ENCODE measurements around the gene CRYGA.
"Not testable (repeated sequence)": the region's sequence is repeated elsewhere in the genome, so short reads cannot be mapped to it uniquely, and the experiment has no call there.

Gene CRYGA

DNA sequence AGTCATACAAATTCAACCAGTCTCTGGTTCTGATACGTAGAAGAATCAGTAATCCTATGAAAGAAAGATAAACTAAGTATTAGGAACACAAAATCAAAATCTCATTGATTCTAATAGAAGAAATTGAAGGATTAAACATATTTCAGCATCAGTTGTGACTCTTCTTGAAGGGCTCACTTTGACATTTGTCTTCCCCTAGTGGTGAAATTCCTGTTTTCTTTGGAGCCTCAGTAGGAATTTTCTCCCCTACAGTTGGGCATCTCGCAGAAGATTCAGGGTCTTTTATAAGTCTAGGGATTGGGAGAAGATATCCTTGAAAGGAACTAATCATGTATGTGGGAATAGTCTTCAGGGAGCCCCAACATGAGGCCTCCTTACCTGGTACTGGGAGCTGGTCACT lies 14.6 kb downstream of the CRYGA start:
- in situ Hi-C loops (cut with HindIII; ENCODE audit: low pct_unique_long_range_greater_than_20kb, low sequenced_read_pairs): no loop called here
- TF ChIP-seq JUND (IDR thresholded peaks at IDR 0.05; ENCODE audit: low read depth): no peak
- no peak for DNase-seq (ENCODE audit: low read depth in 1 of 2, low spot score in 1 of 2)

DNA sequence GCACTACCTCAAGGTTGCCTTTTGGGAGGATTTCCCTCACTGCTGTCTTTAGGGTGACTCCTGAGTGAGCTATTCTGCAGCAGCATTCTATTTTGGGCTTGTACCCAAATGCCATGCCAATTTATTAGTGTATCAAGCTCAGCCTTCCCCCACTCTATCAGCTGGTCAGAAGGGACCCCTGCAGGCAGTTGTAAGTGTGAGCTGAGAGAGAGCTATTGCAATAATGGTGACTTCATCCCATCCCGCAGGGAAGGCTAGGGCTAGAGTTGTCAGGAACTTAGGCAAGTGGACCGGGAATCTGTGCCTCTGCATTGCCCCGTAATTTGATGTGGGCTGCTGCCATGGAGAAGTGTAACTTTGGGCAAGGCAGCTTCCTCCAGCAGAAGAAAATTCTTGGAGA lies 15.6 kb downstream of the CRYGA start:
- TF ChIP-seq JUND (IDR thresholded peaks at IDR 0.05; ENCODE audit: low read depth): no peak
- DNase-seq (ENCODE audit: low read depth in 1 of 2, low spot score in 1 of 2): no peak
- in situ Hi-C loops (cut with HindIII; ENCODE audit: low pct_unique_long_range_greater_than_20kb, low sequenced_read_pairs): no loop called here

DNA sequence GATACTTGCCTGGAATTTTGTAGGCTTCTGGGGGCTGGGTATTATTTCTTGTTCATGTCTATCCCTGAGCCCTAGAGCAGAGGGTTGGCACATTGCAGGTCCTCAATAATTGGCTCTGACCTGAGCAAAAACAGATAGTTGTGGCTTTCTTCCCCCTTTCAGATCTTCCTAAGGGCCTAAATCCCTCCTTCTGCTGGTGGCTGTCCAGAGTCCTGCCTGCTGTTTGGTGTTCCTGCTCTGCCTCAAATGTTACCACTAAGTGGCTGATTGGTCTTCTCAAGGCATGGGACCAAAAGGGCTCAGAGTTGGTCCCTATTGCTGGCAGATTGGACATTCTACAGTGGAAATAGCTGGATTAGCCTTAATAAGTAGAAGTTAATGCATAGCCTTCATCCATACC lies 16.4 kb downstream of the CRYGA start:
- TF ChIP-seq JUND (IDR thresholded peaks at IDR 0.05; ENCODE audit: low read depth): no peak
- DNase-seq (ENCODE audit: low read depth in 1 of 2, low spot score in 1 of 2): no peak
- in situ Hi-C loops (cut with HindIII; ENCODE audit: low pct_unique_long_range_greater_than_20kb, low sequenced_read_pairs): no loop called here

DNA sequence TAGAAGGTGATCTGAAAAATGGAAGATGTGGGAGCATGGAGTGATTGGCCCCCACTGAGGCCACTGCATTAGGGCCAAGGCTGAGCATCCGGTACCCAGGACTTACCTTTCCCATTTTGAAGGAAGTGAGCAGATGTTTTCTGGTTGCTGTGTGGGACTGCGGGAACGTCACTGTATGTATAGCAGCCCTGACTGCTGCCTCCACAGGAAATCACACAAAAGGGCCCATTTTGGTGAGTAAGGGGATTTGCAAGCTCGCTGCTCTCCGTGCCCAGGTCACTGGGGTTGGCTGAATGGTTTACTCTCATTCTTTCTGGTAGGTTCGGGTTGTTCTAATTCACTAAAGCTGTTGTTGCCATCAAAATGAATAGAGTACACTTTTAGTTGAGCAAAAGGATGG lies 17.4 kb downstream of the CRYGA start, which contains the start of gene CRYGB:
TSS of gene CRYGB (minus strand) at position 153 of the 400 bp plus-strand sequence. CDS start at position 115, 38 bp downstream.
- no peak for TF ChIP-seq JUND (IDR thresholded peaks at IDR 0.05; ENCODE audit: low read depth)
- DNase-seq (ENCODE audit: low read depth in 1 of 2, low spot score in 1 of 2): no peak
- in situ Hi-C loops (cut with HindIII; ENCODE audit: low pct_unique_long_range_greater_than_20kb, low sequenced_read_pairs): no loop called here

DNA sequence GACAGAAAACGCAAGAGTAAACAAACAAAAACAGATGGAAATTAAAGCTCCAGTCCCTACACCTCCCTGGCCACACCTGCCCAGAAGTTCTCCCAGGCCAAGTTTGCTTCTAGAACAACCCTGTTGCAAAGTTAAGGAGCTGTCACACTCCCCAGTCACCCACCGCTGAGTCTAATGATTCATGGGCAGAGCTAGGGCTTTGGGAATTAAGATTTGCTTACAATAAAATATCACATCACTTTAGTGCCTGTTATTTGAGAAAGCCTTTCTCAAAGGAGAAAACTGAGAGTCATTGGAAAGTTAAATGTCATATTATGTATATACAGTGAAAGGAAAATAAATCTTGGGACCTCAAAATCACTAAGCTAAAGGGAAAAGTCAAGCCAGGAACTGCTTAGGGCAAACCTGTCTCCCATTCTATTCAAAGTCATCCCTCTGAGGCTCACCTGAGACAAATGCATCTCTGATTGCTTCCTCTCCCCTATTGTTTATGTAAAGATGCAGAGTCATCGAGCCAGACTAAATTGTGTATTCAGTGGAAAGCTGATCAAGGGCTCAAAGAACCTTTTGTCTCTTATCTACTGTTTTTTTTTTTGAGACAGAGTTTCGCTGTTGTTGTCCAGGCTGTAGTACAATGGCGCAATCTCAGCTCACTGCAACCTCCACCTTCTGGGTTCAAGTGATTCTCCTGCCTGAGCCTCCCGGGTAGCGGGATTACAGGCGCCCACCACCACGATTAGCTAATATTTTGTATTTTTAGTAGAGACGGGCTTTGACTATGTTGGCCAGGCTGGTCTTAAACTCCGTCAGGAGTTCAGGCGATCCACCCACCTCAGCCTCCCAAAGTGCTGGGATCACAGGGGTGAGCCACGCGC lies 20.2 kb downstream of the CRYGA start:
- TF ChIP-seq JUND (IDR thresholded peaks at IDR 0.05; ENCODE audit: low read depth): no peak
- DNase-seq (ENCODE audit: low read depth in 1 of 2, low spot score in 1 of 2): no peak
- in situ Hi-C loops (cut with HindIII; ENCODE audit: low pct_unique_long_range_greater_than_20kb, low sequenced_read_pairs): no loop called here

DNA sequence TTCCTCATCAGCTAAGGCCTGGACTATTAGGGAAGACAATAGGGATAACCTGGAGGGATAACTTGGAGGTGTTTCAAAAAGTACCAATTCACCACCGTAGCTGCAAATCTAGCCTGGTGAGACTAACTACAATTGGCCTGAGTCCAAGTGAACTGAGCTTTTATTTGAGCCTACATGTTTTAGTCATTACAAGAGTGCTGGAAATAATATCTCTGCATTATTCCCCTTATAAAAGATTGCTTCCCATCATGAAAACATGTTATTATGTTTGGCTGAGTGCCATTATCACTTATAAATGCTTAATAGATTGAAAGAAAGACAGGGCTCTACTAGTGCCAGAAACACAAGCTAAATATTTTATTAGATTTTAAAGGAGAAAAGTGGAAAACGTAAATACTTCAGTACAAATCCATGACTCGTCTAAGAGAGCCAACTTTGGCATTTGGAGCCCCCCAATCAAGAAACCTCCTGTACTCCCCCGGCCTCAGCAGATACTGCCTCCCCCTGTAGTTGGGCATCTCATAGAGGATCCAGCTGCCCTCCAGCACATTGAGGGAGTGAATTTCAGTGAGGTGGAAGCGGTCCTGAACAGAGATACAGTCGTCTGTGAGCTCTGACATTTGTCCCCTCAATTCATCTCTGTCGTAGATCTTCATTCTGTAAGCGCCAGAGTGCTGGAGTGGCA lies 21.0 kb downstream of the CRYGA start:
- DNase-seq (ENCODE audit: low read depth in 1 of 2, low spot score in 1 of 2): peak in 1 of 2 experiments; percentile 15
- in situ Hi-C loops (cut with HindIII; ENCODE audit: low pct_unique_long_range_greater_than_20kb, low sequenced_read_pairs): no loop called here
- no peak for TF ChIP-seq JUND (IDR thresholded peaks at IDR 0.05; ENCODE audit: low read depth)

DNA sequence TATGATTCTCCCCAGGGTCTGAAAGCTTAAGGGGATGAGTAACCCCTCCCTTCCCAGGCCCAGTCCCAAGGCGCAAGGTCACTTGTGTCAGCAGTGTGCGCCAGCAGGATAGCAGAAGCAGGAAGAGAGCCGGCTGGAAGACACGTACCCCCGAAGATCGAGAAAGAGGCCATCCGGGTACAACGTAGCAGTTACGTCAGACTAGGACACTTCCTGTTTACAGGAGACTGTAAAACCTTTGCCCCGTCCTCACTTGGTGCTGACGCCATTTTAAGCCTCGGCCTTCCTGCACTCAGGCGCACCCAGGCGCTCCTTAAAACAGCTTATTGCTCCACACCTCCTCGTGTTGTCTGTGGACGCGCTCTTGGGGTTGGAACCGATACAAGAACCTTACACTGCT lies 23.9 kb downstream of the CRYGA start:
- no peak for DNase-seq (ENCODE audit: low read depth in 1 of 2, low spot score in 1 of 2)
- no peak for TF ChIP-seq JUND (IDR thresholded peaks at IDR 0.05; ENCODE audit: low read depth)
- in situ Hi-C loops (cut with HindIII; ENCODE audit: low pct_unique_long_range_greater_than_20kb, low sequenced_read_pairs): no loop called here

DNA sequence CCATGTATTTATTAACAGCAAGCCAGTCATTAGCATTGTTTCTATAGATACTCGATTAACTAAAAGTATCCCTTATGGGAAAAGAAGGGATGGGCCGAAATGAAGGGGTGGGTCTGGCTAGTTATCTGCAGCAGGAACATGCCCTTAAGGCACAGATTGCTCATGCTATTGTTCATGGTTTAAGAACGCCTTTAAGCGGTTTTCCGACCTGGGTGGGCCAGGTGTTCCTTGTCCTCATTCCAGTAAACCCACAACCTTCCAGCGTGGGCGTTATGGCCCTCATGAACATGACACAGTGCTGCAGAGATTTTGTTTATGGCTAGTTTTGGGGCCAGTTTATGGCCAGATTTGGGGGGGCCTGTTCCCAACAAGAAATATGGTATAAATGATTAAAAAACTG lies 25.1 kb downstream of the CRYGA start:
- DNase-seq (ENCODE audit: low read depth in 1 of 2, low spot score in 1 of 2); in situ Hi-C loops (cut with HindIII; ENCODE audit: low pct_unique_long_range_greater_than_20kb, low sequenced_read_pairs): not testable (repeated sequence)

DNA sequence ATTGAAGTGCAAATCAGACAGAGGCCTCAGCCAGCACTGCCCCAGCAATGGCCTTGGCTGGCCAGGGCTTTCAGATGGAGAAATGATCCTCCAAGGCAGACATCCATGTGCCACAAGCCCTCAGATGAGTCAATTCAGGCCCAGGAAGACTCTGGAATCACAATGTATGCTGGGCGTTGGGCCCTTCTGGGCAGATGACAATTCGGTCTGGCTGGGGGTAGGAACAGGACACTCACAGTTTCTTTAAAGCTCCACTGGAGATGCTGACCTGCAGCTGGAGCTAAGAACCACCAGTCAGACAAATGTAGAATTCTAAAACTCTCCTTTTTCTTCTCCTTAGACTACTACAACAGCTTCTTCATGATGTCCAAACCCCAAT lies 26.7 kb downstream of the CRYGA start:
- in situ Hi-C loops (cut with HindIII; ENCODE audit: low pct_unique_long_range_greater_than_20kb, low sequenced_read_pairs): no loop called here
- no peak for TF ChIP-seq JUND (IDR thresholded peaks at IDR 0.05; ENCODE audit: low read depth)
- DNase-seq (ENCODE audit: low read depth in 1 of 2, low spot score in 1 of 2): no peak

DNA sequence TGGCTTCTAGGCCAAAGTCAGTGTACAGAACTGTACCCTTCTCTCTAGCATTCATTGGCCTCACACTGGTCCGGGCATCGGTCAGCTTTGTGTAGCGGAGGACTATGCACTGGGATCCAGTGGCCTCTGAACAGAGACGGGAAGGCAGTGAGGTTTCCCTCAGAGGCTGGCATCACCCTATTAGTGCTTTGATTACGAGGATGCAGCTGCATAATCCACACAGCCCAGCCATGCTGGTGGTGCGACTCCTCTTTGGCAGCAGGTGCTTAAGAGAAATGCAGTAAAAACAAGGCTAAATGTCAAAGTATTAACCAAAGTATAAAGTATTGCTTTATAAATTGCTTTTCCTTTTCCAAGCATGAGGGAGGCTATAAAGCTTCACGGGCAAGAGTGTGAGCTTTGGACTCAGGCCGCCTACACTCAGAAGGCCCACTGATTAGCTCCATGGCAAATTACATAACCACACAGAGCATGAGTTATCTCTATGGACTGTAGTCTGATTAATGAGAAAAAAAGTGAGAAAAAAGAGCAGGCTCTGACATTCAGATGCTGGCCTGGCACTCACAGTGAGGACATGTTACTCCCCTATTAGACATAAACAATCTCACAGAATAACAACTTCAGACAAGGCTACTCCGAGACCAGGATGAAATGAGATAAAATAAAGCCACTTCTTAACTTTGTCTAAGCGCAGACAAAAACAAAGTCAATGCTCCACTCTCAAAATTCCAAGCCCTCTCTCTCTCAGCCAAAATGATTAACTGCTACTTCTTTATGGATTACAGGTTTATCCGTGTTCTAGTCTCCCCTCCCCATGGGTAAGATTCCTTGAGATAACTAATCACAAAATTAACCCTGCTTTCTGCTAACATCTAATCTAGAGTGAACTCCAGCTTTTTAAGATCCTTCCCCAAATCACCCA lies 27.3 kb downstream of the CRYGA start:
- TF ChIP-seq JUND (IDR thresholded peaks at IDR 0.05; ENCODE audit: low read depth): no peak
- in situ Hi-C loops (cut with HindIII; ENCODE audit: low pct_unique_long_range_greater_than_20kb, low sequenced_read_pairs): no loop called here
- DNase-seq (ENCODE audit: low read depth in 1 of 2, low spot score in 1 of 2): no peak

DNA sequence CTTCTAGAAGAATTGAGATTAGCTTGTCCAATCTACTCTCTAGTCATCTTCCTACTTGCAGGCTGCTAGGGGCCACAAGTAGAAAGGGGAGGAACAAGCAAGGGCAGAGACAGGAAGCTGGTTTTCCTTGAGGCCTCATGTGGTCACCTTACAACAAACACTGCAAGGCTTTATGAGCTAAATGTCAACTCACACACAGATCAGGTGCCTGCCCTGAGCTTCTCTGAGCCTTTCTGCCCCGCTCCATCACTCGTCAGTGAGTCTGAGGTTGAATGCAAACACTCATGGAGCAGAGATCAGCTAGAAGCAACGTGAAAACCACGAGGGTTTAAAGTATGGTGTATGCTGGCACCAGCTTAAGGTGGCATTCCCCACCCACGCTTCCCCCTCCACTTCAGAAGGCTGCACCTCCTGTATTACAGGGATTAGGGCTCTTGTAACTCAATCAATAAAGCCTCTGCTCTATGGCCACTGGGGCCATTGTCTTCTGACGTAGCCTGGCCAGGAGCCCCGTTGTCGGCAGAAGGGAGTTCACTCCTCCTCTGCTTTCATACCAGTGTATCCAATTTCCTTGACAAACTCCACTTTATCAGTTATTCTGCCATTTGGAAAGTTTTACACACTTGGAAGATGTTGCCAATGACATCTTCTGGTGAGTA lies 28.3 kb downstream of the CRYGA start:
- no peak for TF ChIP-seq JUND (IDR thresholded peaks at IDR 0.05; ENCODE audit: low read depth)
- in situ Hi-C loops (cut with HindIII; ENCODE audit: low pct_unique_long_range_greater_than_20kb, low sequenced_read_pairs): no loop called here
- DNase-seq (ENCODE audit: low read depth in 1 of 2, low spot score in 1 of 2): no peak

DNA sequence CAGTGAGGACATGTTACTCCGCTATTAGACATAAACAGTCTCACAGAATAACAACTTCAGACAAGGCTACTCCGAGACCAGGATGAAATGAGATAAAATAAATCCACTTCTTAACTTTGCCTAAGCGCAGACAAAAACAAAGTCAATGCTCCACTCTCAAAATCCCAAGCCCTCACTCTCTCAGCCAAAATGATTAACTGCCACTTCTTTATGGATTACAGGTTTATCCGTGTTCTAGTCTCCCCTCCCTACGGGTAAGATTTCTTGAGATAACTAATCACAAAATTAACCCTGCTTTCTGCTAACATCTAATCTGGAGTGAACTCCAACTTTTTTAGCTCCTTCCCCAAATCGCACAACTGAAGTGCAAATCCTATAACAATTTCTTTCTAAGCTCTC lies 32.7 kb downstream of the CRYGA start:
- DNase-seq (ENCODE audit: low read depth in 1 of 2, low spot score in 1 of 2): no peak
- TF ChIP-seq JUND (IDR thresholded peaks at IDR 0.05; ENCODE audit: low read depth): no peak
- in situ Hi-C loops (cut with HindIII; ENCODE audit: low pct_unique_long_range_greater_than_20kb, low sequenced_read_pairs): no loop called here

All from T47D (cell line).